ENCODE results near the gene PIEZO1.

GRCh38 chr16:88706229-88706964, 78.6 kb downstream of the PIEZO1 start, which contains the start of the genes CTU2 and RNF166:
- TF ChIP-seq SPI1 (IDR thresholded peaks at IDR 0.05; ENCODE audit: low read depth, low read length) = no peak
- TF ChIP-seq POLR2A (IDR thresholded peaks at IDR 0.05; ENCODE audit: low read depth, low read length) = no peak; the same call in 1 of the 2 replicates
- no peak for TF ChIP-seq TAF1 (IDR thresholded peaks at IDR 0.05; ENCODE audit: low read depth, low read length)
- no peak for TF ChIP-seq POU2F2 (IDR thresholded peaks at IDR 0.05; ENCODE audit: low read depth, low read length)
- TF ChIP-seq POLR2AphosphoS5 (IDR thresholded peaks at IDR 0.05; ENCODE audit: low read depth, low read length) = no peak
